K562 treated with DMSO at 1 percent for 24 hours (cell line): ENCODE results near the gene ATP5PO. TPM values are rescaled to one million over a fixed set of nuclear protein-coding genes. Genes with fewer than 3 reads are reported as not detected.

Source experiments
- total RNA-seq: library from RNA; unstranded; fragments of 300-600 nt; gene quantifications from 2 replicates; pipeline ENCODE4 v1.2.3, GENCODE V29; 2022; ENCODE audit warnings: low read depth; ENCODE audit not compliant: insufficient read depth

The ATP5PO gene, protein sequence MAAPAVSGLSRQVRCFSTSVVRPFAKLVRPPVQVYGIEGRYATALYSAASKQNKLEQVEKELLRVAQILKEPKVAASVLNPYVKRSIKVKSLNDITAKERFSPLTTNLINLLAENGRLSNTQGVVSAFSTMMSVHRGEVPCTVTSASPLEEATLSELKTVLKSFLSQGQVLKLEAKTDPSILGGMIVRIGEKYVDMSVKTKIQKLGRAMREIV
- 469 and 496 TPM in 2 replicates for total RNA-seq

DNA sequence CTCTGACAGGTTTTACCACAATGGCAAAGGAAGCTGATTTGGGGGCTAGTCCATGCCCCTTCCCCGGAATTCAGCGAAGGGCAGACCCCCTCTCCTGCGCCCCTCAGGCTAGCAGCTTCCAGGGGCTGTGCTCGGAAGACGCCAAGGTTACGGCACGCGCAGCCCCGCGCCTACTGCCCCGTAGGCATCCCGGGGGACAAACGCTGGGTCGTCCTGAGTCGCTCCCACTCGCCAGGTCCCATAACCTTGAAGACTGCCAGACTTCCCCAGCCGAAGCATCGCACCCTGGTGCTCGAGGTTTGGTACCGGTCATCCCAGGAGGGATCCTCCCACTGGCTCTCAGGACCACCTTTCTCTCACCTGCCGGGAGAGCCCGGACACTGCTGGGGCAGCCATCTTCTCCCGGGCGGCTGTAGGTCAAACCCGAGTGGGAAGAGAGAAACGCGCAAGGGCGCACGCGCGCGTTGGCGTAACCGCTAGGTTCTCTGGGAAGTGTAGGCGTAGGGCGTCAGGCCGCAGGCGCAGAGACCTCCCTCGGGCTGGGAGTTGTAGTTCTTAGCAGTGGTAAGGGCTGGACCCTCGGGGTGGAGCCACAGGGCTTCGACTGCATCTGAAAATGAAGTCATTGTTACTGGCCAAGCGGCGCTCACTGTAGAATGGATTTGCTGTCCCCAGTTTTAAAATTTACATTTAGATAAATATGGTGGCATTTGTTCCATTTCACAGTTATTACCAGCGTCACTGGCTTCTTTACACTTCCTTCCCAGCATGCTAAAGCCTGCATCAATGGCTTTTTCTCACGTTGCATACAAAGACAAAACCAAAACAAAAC is at the start of gene ATP5PO:
ATP5PO (minus strand) TSS at position 437 of the 832 bp plus-strand sequence; CDS start at position 396, 41 bp downstream.

Other genes with a start within 250 kb of the ATP5PO start
- 53.4 and 56.1 TPM in 2 replicates for gene MRPS6, start 157.8 kb upstream of the ATP5PO start, total RNA-seq
- gene SLC5A3, start 157.8 kb upstream of the ATP5PO start, total RNA-seq, result 6.0 and 7.6 TPM in 2 replicates